Osteocyte (in vitro differentiated cells): ENCODE results near the gene PLCG2. TPM values are rescaled to one million over a fixed set of nuclear protein-coding genes. Genes with fewer than 3 reads are reported as not detected.

ENCODE experiments used
- DNase-seq: peaks from one replicate; pipeline ENCODE4 v3.0.0; 2021; ENCODE audit warnings: mixed read lengths; ENCODE audit not compliant: unreplicated experiment; ENCODE audit errors: extremely low spot score
- H3K27ac Mint-ChIP-seq: one replicate; pipeline ENCODE4 v1.8.0; 2021; ENCODE audit warnings: mild to moderate bottlenecking, mixed read lengths; ENCODE audit not compliant: unreplicated experiment
- H3K27me3 Mint-ChIP-seq: one replicate; pipeline ENCODE4 v1.8.0; 2021; ENCODE audit warnings: mixed read lengths; ENCODE audit not compliant: unreplicated experiment
- H3K36me3 Mint-ChIP-seq: one replicate; pipeline ENCODE4 v1.8.0; 2021; ENCODE audit warnings: mixed read lengths; ENCODE audit not compliant: unreplicated experiment
- H3K4me1 Mint-ChIP-seq: one replicate; pipeline ENCODE4 v1.8.0; 2021; ENCODE audit warnings: mixed read lengths; ENCODE audit not compliant: unreplicated experiment
- H3K4me3 Mint-ChIP-seq: one replicate; pipeline ENCODE4 v1.8.0; 2021; ENCODE audit warnings: mild to moderate bottlenecking, moderate library complexity, mixed read lengths; ENCODE audit not compliant: unreplicated experiment
- H3K9me3 Mint-ChIP-seq: one replicate; pipeline ENCODE4 v1.8.0; 2021; ENCODE audit warnings: mixed read lengths; ENCODE audit not compliant: unreplicated experiment
- total RNA-seq: library from RNA; stranded (reverse); gene quantifications from 2 replicates; pipeline ENCODE4 v1.2.1, GENCODE V29; 2021
- TF ChIP-seq, protein P1 (sequence below): fragments of 200-600 bp; sonication (generic); IDR thresholded peaks from 2 replicates; pipeline ENCODE4 v1.5.0; 2021; ENCODE audit warnings: antibody characterized with exemption, mild to moderate bottlenecking, moderate library complexity

PLCG2 gene
- total RNA-seq, 1 donor from 2014 or later, result not detected

DNA sequence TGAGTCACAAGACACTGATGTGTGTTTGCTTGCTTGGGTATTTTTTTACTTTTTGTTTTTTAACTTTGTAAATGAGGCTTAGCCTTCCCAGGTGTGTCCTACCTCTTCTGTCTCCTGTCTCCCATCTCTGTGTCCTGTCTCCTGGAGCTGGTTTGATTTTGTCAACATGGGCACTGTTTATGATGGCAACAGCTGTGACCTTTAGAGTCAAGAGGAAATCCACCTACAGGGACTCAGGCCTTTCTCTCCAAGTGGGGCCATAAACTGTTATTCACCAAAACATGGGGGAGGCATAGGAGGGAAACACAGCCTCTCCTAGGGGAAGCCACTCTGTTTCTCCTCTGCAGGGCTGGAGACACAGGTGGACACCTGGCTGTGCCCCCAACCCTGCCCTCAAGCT lies 13.1 kb upstream of the PLCG2 start:
- TF ChIP-seq, protein P1, sequence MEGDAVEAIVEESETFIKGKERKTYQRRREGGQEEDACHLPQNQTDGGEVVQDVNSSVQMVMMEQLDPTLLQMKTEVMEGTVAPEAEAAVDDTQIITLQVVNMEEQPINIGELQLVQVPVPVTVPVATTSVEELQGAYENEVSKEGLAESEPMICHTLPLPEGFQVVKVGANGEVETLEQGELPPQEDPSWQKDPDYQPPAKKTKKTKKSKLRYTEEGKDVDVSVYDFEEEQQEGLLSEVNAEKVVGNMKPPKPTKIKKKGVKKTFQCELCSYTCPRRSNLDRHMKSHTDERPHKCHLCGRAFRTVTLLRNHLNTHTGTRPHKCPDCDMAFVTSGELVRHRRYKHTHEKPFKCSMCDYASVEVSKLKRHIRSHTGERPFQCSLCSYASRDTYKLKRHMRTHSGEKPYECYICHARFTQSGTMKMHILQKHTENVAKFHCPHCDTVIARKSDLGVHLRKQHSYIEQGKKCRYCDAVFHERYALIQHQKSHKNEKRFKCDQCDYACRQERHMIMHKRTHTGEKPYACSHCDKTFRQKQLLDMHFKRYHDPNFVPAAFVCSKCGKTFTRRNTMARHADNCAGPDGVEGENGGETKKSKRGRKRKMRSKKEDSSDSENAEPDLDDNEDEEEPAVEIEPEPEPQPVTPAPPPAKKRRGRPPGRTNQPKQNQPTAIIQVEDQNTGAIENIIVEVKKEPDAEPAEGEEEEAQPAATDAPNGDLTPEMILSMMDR, result no peak
- Mint-ChIP-seq H3K4me1 (no peaks in the 10 kb centered on the region), H3K27me3 (peaks cover 21% of the 10 kb centered on the region), H3K36me3 (no peaks in the 10 kb centered on the region), H3K9me3 (no peaks in the 10 kb centered on the region), H3K27ac (no peak overlapping the region), H3K4me3 (no peak overlapping the region)
- no peak for DNase-seq

DNA sequence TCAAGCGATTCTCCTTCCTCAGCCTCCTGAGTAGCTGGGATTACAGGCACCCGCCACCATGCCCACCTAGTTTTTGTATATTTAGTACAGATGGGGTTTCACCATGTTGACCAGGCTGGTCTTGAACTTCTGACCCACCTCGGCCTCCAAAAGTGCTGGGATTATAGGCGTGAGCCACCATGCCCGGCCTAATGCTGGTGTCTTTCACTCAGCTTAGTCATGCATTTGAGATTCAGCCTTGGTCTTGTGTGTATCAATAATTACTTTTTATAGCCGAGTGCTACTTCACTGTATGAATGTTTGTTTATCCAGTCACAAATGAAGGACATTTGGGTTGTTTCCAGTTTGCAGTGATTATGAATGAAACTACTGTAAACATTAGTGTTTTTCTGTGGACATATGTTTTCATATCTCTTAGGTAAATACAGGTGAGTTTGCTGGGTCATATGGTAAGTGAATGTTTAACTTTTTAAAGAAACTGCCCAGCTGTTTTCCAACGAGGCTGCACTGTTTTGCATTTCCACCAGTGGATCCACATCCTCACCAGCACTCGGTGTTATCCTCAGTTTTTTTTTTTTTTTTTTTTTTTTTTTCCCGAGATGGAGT lies 11.0 kb upstream of the PLCG2 start:
- DNase-seq, result no peak
- Mint-ChIP-seq H3K4me3 (no peak overlapping the region), H3K27me3 (peaks cover 31% of the 10 kb centered on the region), H3K9me3 (no peaks in the 10 kb centered on the region), H3K36me3 (no peaks in the 10 kb centered on the region), H3K4me1 (no peaks in the 10 kb centered on the region), H3K27ac (no peak overlapping the region)
- TF ChIP-seq, protein P1, result no peak

DNA sequence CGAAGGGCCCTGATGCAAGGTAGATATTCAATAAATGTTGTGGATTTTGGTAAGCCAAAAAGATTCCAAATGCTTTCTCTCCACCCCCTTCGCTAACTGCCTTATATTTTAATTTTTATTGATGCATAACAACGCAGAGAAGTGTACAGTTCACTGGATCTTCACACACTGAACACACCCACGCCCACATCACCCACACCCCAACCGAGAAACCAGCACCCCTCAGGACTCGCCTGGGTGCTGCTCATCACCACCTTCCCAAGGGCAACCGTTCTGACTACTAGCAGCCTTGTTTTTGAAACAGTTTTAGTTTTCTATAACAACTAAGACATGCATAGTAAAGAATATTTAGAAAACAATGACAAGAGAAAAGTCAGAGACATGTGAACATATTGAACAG lies 9.1 kb upstream of the PLCG2 start:
- TF ChIP-seq, protein P1, result no peak
- no peaks in the 10 kb centered on the region for H3K36me3 Mint-ChIP-seq
- H3K9me3 Mint-ChIP-seq, result no peaks in the 10 kb centered on the region
- no peak overlapping the region for H3K27ac Mint-ChIP-seq
- no peaks in the 10 kb centered on the region for H3K4me1 Mint-ChIP-seq
- no peak for DNase-seq
- peaks cover 31% of the 10 kb centered on the region for H3K27me3 Mint-ChIP-seq
- H3K4me3 Mint-ChIP-seq, result no peak overlapping the region

DNA sequence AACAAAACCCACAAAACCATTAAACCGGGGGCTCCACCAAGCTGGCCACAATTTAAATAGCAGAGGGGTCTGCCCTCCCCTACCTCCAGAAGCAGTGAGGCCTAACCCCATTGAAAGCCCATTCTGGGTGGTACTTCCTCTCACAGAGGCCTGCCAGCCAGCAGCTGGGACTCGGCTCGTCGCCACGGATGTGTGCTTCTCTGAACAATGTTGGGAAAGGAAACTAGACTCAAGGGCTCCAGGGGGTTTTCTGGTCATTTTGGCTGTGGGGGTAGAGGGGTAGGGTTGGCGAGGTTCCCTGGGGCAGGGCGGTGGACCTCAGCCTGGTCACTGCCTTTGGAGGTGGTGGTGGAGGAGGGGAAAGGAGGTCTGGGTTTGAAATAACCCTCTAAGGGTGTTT lies 4.7 kb upstream of the PLCG2 start:
- Mint-ChIP-seq H3K9me3 (no peaks in the 10 kb centered on the region), H3K36me3 (no peaks in the 10 kb centered on the region), H3K4me3 (no peak overlapping the region), H3K27me3 (peaks cover 46% of the 10 kb centered on the region), H3K4me1 (peaks cover 3% of the 10 kb centered on the region), H3K27ac (no peak overlapping the region)
- TF ChIP-seq, protein P1, result no peak
- no peak for DNase-seq

DNA sequence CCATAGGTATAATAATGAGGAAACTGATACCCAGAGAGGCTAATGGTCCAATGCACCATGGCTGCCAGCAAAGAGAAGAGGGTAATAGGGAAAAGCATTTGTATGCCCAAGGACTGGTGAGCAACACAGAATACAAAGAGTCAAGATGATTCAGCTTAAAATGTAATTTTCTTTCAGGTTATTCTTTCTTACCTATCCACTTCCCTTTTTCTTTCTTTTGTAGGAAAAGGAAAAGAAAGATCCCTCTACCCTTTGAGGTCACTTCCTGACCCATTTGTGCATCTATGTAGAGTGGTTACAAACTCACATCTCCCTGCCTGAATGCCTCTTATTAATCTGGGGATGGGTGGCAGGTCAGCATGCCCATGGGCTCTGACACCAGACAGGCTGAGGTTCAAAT lies 3.5 kb upstream of the PLCG2 start:
- Mint-ChIP-seq H3K4me1 (peaks cover 8% of the 10 kb centered on the region), H3K36me3 (no peaks in the 10 kb centered on the region), H3K27me3 (peaks cover 54% of the 10 kb centered on the region), H3K27ac (no peak overlapping the region), H3K4me3 (no peak overlapping the region), H3K9me3 (no peaks in the 10 kb centered on the region)
- TF ChIP-seq, protein P1, result no peak
- DNase-seq, result no peak
